Muscle of leg (tissue), 11 donors: Measurements from ENCODE around the gene SGTA. TPM values are rescaled to one million over a fixed set of nuclear protein-coding genes. Genes with fewer than 3 reads are reported as not detected.

ENCODE experiments used
- DNase-seq: peaks from one replicate; pipeline ENCODE4 v3.0.0; 2013
- H3K27ac ChIP-seq: one replicate; pipeline ENCODE4 v1.5.1; 2013; ENCODE audit warnings: mild to moderate bottlenecking, low read length, control low read depth
- H3K27me3 ChIP-seq: one replicate; pipeline ENCODE4 v1.6.1; 2013; ENCODE audit warnings: low read length; ENCODE audit not compliant: control insufficient read depth, insufficient read depth
- H3K36me3 ChIP-seq: one replicate; pipeline ENCODE4 v1.6.1; 2013; ENCODE audit warnings: low read length; ENCODE audit not compliant: control insufficient read depth, insufficient read depth
- H3K4me1 ChIP-seq: one replicate; pipeline ENCODE4 v1.6.1; 2013; ENCODE audit warnings: low read length; ENCODE audit not compliant: control insufficient read depth, insufficient read depth
- H3K4me3 ChIP-seq: one replicate; pipeline ENCODE4 v1.5.1; 2013; ENCODE audit warnings: low read length, control low read depth
- H3K9me3 ChIP-seq: replicated peaks from 2 replicates; pipeline ENCODE4 v1.6.1; 2013; ENCODE audit warnings: low read depth, low read length; ENCODE audit not compliant: control insufficient read depth
- WGBS: methylation state at CpG from one replicate; pipeline ENCODE4 v1.1.5; 2013; ENCODE audit warnings: missing lambda C conversion rate; ENCODE audit not compliant: insufficient coverage; 5-methylcytosine and 5-hydroxymethylcytosine counted together
- polyA plus RNA-seq, 8 donors: library from polyadenylated mRNA; unstranded; fragments of 120-200 nt; gene quantifications; one replicate each; pipeline versions ENCODE4 v1.2.1 to v1.2.3, GENCODE V29; 2013; ENCODE audit warnings: inconsistent platforms in 1 of 8, low replicate concordance in 1 of 8; ENCODE audit not compliant: insufficient read length in 8 of 8, insufficient read depth in 1 of 8
- total RNA-seq: library from RNA; stranded (reverse); fragments of 120-200 nt; gene quantifications from one replicate; pipeline ENCODE4 v1.2.4, GENCODE V29; 2013

Gene SGTA
- total and polyA plus RNA-seq, 9 donors: 39.9 to 95.8 (median 80.1) TPM

GRCh38 chr19:2726904-2727639, 56.0 kb downstream of the SGTA start:
- H3K9me3 ChIP-seq: no peaks in the 10 kb centered on the region
- no peak overlapping the region for H3K4me3 ChIP-seq
- peaks cover 2% of the 10 kb centered on the region for H3K36me3 ChIP-seq
- no peak for DNase-seq
- peaks cover 39% of the 10 kb centered on the region for H3K27me3 ChIP-seq
- 12% methylated on average over 20 of the region's 26 CpGs for WGBS
- peaks cover 14% of the 10 kb centered on the region for H3K4me1 ChIP-seq
- H3K27ac ChIP-seq: no peak overlapping the region

- H3K27ac ChIP-seq: no peak overlapping the region
- DNase-seq: no peak
- no peak overlapping the region for H3K4me3 ChIP-seq
- H3K9me3 ChIP-seq: no peaks in the 10 kb centered on the region
- H3K27me3 ChIP-seq: peaks cover 46% of the 10 kb centered on the region
- no peaks in the 10 kb centered on the region for H3K36me3 ChIP-seq
- H3K4me1 ChIP-seq: peaks cover 21% of the 10 kb centered on the region
- 74% methylated on average over 7 of the region's 15 CpGs for WGBS
These were observed 56.8 kb downstream of the SGTA start for GRCh38 chr19:2726160-2726855.

- H3K27me3 ChIP-seq: peaks cover 53% of the 10 kb centered on the region
- no peaks in the 10 kb centered on the region for H3K9me3 ChIP-seq
- peaks cover 32% of the 10 kb centered on the region for H3K4me1 ChIP-seq
- no peak for DNase-seq
- no peak overlapping the region for H3K27ac ChIP-seq
- H3K4me3 ChIP-seq: no peak overlapping the region
- WGBS: 38% methylated on average over 7 of the region's 7 CpGs
- H3K36me3 ChIP-seq: no peaks in the 10 kb centered on the region
These were observed 58.9 kb downstream of the SGTA start for GRCh38 chr19:2724148-2724557.

- H3K36me3 ChIP-seq: no peaks in the 10 kb centered on the region
- peaks cover 49% of the 10 kb centered on the region for H3K27me3 ChIP-seq
- 56% methylated on average over 14 of the region's 14 CpGs for WGBS
- peaks cover 32% of the 10 kb centered on the region for H3K4me1 ChIP-seq
- H3K9me3 ChIP-seq: no peaks in the 10 kb centered on the region
- no peak for DNase-seq
- no peak overlapping the region for H3K27ac ChIP-seq
- no peak overlapping the region for H3K4me3 ChIP-seq
These were observed 59.3 kb downstream of the SGTA start for GRCh38 chr19:2723747-2724146.

- no peak for DNase-seq
- Histone ChIP-seq H3K4me3 (no peak overlapping the region), H3K4me1 (peaks cover 32% of the 10 kb centered on the region), H3K27ac (no peak overlapping the region), H3K36me3 (no peaks in the 10 kb centered on the region), H3K9me3 (no peaks in the 10 kb centered on the region), H3K27me3 (peaks cover 46% of the 10 kb centered on the region)
- whole genome bisulfite sequencing: 77% methylated on average over 7 of the region's 13 CpGs
These were observed 59.7 kb downstream of the SGTA start for GRCh38 chr19:2723345-2723715.

DNA sequence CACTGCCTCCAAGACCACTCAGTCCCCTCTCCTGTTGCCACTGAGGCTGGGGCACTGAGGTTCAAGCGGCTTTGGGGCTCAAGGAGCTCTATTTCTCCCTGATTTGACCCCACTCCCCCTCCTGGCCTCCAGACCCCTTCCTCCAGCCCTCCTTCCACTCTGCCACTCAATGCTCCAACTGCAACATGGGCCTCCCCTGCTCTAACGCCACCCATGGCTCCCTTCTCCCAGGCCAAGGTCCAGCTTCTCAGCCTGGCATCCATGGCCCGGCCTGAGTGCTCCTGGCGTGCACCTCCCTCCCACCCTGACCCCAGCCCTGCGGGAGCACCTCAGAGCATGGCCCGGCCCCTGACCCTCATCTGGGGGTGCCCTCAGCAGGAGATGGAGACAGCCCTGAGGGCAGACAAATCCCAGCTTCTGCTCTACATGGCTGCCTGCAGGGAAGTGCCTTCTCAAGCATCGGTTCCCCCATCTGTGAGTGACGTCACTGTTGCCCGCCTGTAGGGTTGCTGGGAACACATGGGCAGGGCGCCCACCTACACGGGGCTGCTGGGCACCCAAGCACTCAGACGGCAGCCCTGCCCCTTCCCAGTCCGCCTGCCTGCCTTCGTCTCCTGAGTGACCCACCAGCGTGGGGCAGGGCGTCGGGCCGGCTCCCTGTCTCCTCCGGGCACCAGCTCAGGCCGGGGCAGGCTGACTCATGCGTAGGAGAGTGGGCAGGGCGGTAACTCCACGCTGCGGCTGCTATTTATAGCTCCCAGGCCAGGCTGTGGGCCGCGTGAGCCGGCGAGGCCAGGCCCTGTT, 60.3 kb downstream of the SGTA start:
- DNase-seq: peak; percentile 42
- no peak overlapping the region for H3K27ac ChIP-seq
- 47% methylated on average over 24 of the region's 28 CpGs for WGBS

GRCh38 chr19:2721570-2722540, 61.2 kb downstream of the SGTA start:
- Histone ChIP-seq H3K9me3 (no peaks in the 10 kb centered on the region), H3K4me3 (peak overlapping the region; percentile 34), H3K4me1 (peaks cover 32% of the 10 kb centered on the region), H3K27me3 (peaks cover 33% of the 10 kb centered on the region), H3K36me3 (no peaks in the 10 kb centered on the region), H3K27ac (no peak overlapping the region)
- no peak for DNase-seq
- WGBS: 19% methylated on average over 39 of the region's 39 CpGs

More for the DNA sequence above, 60.3 kb downstream of the SGTA start:
- Histone ChIP-seq H3K36me3 (no peaks in the 10 kb centered on the region), H3K4me3 (no peak overlapping the region), H3K4me1 (peaks cover 32% of the 10 kb centered on the region), H3K9me3 (no peaks in the 10 kb centered on the region), H3K27me3 (peaks cover 41% of the 10 kb centered on the region)

GRCh38 chr19:2720777-2721569, 62.1 kb downstream of the SGTA start, which contains the start of gene DIRAS1:
TSS of gene DIRAS1 (minus strand) at chr19:2721372. CDS start at chr19:2717806, 3,566 bp downstream.
- no peak within 1 kb of the TSS for H3K27ac ChIP-seq
- peaks cover 24% of the 10 kb centered on the region for H3K27me3 ChIP-seq
- peak within 1 kb of the TSS; percentile 34 for H3K4me3 ChIP-seq
- no peak for DNase-seq
- WGBS: under 1% methylated on average over 88 of the region's 100 CpGs
- peaks cover 32% of the 10 kb centered on the region for H3K4me1 ChIP-seq
- H3K9me3 ChIP-seq: no peaks in the 10 kb centered on the region
- no peaks in the 10 kb centered on the region for H3K36me3 ChIP-seq
